ENCODE measurements around the gene IRAK4. TPM values are rescaled to one million over a fixed set of nuclear protein-coding genes. Genes with fewer than 3 reads are reported as not detected.

Gene IRAK4
- total RNA-seq, 1 donor = 20.3 TPM

GRCh38 chr12:43789941-43790340 lies 31.2 kb downstream of the IRAK4 start:
- DNase-seq (ENCODE audit: low read depth) = no peak
- no peak for TF ChIP-seq CTCF (IDR thresholded peaks at IDR 0.05; ENCODE audit: insufficient read depth, low read depth, low read length)
- no peak overlapping the region for H3K4me3 ChIP-seq (ENCODE audit: low read depth, low read length)

GRCh38 chr12:43795716-43796280 lies 37.0 kb downstream of the IRAK4 start:
- TF ChIP-seq CTCF (IDR thresholded peaks at IDR 0.05; ENCODE audit: insufficient read depth, low read depth, low read length) = no peak
- no peak overlapping the region for H3K4me3 ChIP-seq (ENCODE audit: low read depth, low read length)

GRCh38 chr12:43797561-43798217 lies 38.9 kb downstream of the IRAK4 start:
- TF ChIP-seq CTCF (IDR thresholded peaks at IDR 0.05; ENCODE audit: insufficient read depth, low read depth, low read length) = no peak
- no peak for DNase-seq (ENCODE audit: low read depth)
- no peak overlapping the region for H3K4me3 ChIP-seq (ENCODE audit: low read depth, low read length)

More at GRCh38 chr12:43795716-43796280, 37.0 kb downstream of the IRAK4 start:
- DNase-seq (ENCODE audit: low read depth) = peak; percentile 43

GRCh38 chr12:43805149-43805859 lies 46.6 kb downstream of the IRAK4 start:
- DNase-seq (ENCODE audit: low read depth) = peak; percentile 13
- H3K4me3 ChIP-seq (ENCODE audit: low read depth, low read length) = peak overlapping the region; percentile 97
- no peak for TF ChIP-seq CTCF (IDR thresholded peaks at IDR 0.05; ENCODE audit: insufficient read depth, low read depth, low read length)

- TF ChIP-seq CTCF (IDR thresholded peaks at IDR 0.05; ENCODE audit: insufficient read depth, low read depth, low read length) = peak; percentile 25
- H3K4me3 ChIP-seq (ENCODE audit: low read depth, low read length) = peak within 1 kb of the TSS; percentile 97
- DNase-seq (ENCODE audit: low read depth) = peak; percentile 85
Measured at GRCh38 chr12:43805860-43806736, 47.3 kb downstream of the IRAK4 start, which contains the start of gene TWF1. TSS of gene TWF1 (minus strand) at chr12:43806317. CDS start at chr12:43806245, 72 bp downstream.

GRCh38 chr12:43806737-43807072 lies 48.0 kb downstream of the IRAK4 start:
- peak overlapping the region; percentile 97 for H3K4me3 ChIP-seq (ENCODE audit: low read depth, low read length)
- TF ChIP-seq CTCF (IDR thresholded peaks at IDR 0.05; ENCODE audit: insufficient read depth, low read depth, low read length) = no peak
- DNase-seq (ENCODE audit: low read depth) = no peak
